GM12892 (cell line): ENCODE results near the gene SFI1.
"Not testable (repeated sequence)": the region's sequence is repeated elsewhere in the genome, so short reads cannot be mapped to it uniquely, and the experiment has no call there.

Experiments used
- POLR2A ChIP-seq: IDR thresholded peaks from 2 replicates; pipeline ENCODE4 v1.6.1; 2011; ENCODE audit warnings: low read depth, low read length, control low read depth
- POLR2AphosphoS5 ChIP-seq: IDR thresholded peaks from 2 replicates; pipeline ENCODE4 v1.6.1; 2011; ENCODE audit warnings: low read depth, low read length, control low read depth
- TAF1 ChIP-seq: IDR thresholded peaks from 2 replicates; pipeline ENCODE4 v1.6.1; 2011; ENCODE audit warnings: low read depth, mild to moderate bottlenecking, control low read depth, low read length, borderline replicate concordance

DNA sequence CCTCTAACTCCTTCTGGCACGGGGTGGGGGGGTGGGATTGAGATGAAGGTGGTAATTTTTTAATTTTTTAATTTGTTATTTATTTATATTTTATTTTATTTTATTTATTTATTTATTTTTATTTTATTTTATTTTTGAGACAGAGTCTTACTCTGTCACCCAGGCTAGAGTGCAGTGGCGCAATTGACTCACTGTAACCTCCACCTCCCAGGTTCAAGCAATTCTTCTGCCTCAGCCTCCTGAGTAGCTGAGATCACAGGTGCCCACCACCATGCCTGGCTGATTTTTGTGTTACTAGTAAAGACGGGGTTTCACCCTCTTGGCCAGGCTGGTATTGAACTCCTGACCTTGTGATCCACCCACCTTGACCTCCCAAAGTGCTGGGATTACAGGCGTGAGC is 43.8 kb downstream of the SFI1 start:
- TF ChIP-seq POLR2AphosphoS5, POLR2A, TAF1: not testable (repeated sequence)
